HCT116 (cell line): ENCODE data around the gene CYP1A2.

ENCODE experiments used
- CBX3 ChIP-seq: IDR thresholded peaks from 2 replicates; pipeline ENCODE4 v1.6.1; 2012; ENCODE audit warnings: low read depth
- EGR1 ChIP-seq: IDR thresholded peaks from 2 replicates; pipeline ENCODE4 v1.6.1; 2012; ENCODE audit warnings: low read depth
- EZH2 ChIP-seq: fragments of 200-600 bp; sonication (generic); IDR thresholded peaks from 2 replicates; pipeline ENCODE4 v1.6.1; 2017; ENCODE audit warnings: antibody characterized with exemption, mixed run types
- POLR2AphosphoS5 ChIP-seq: IDR thresholded peaks from 2 replicates; pipeline ENCODE4 v1.6.1; 2011; ENCODE audit warnings: mild to moderate bottlenecking, low read depth, low read length, moderate library complexity
- SRF ChIP-seq: IDR thresholded peaks from 2 replicates; pipeline ENCODE4 v1.6.1; 2012; ENCODE audit warnings: low read depth
- TF ChIP-seq, protein P1 (sequence below), 3 experiments: fragments of 200-600 bp in 1 of 3; sonication (generic) in 1 of 3; IDR thresholded peaks in 2 of 3; conservative IDR thresholded peaks in 1 of 3; 2 replicates each; pipeline ENCODE4 v1.5.1; 2012 to 2017; ENCODE audit warnings: low read depth in 2 of 3, low read length in 2 of 3, antibody characterized with exemption in 1 of 3, borderline replicate concordance in 1 of 3, control low read depth in 1 of 3, mild to moderate bottlenecking in 1 of 3, mixed read lengths in 1 of 3, mixed run types in 1 of 3, moderate library complexity in 1 of 3; ENCODE audit not compliant: insufficient read depth in 1 of 3
- TF ChIP-seq, protein P2 (sequence below): IDR thresholded peaks from 2 replicates; pipeline ENCODE4 v1.6.1; 2012
- TF ChIP-seq, protein P3 (sequence below): IDR thresholded peaks from 2 replicates; pipeline ENCODE4 v1.6.1; 2012

- TF ChIP-seq EGR1: no peak
- TF ChIP-seq, protein P1, sequence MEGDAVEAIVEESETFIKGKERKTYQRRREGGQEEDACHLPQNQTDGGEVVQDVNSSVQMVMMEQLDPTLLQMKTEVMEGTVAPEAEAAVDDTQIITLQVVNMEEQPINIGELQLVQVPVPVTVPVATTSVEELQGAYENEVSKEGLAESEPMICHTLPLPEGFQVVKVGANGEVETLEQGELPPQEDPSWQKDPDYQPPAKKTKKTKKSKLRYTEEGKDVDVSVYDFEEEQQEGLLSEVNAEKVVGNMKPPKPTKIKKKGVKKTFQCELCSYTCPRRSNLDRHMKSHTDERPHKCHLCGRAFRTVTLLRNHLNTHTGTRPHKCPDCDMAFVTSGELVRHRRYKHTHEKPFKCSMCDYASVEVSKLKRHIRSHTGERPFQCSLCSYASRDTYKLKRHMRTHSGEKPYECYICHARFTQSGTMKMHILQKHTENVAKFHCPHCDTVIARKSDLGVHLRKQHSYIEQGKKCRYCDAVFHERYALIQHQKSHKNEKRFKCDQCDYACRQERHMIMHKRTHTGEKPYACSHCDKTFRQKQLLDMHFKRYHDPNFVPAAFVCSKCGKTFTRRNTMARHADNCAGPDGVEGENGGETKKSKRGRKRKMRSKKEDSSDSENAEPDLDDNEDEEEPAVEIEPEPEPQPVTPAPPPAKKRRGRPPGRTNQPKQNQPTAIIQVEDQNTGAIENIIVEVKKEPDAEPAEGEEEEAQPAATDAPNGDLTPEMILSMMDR (IDR thresholded peaks at IDR 0.05 in 2 of 3, conservative IDR thresholded peaks at IDR 0.05 in 1 of 3; ENCODE audit: borderline replicate concordance in 1 of 3, insufficient read depth in 1 of 3, low read depth in 2 of 3, low read length in 2 of 3): no peak
- TF ChIP-seq, protein P2, sequence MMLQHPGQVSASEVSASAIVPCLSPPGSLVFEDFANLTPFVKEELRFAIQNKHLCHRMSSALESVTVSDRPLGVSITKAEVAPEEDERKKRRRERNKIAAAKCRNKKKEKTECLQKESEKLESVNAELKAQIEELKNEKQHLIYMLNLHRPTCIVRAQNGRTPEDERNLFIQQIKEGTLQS: no peak
- no peak for TF ChIP-seq SRF
- TF ChIP-seq POLR2AphosphoS5: no peak
- TF ChIP-seq, protein P3, sequence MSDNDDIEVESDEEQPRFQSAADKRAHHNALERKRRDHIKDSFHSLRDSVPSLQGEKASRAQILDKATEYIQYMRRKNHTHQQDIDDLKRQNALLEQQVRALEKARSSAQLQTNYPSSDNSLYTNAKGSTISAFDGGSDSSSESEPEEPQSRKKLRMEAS: no peak
- no peak for TF ChIP-seq EZH2
- TF ChIP-seq CBX3: no peak
Observed at GRCh38 chr15:74746389-74746788, 2.3 kb upstream of the CYP1A2 start.
